HG02943 (cell line): Measurements from ENCODE around the gene GRID2IP.
"Not testable (repeated sequence)": the region's sequence is repeated elsewhere in the genome, so short reads cannot be mapped to it uniquely, and the experiment has no call there.

ENCODE experiments used
- ATAC-seq: cut with Tn5 transposase; IDR thresholded peaks from one replicate; pipeline ENCODE4 v1.9.1; 2021; ENCODE audit warnings: mild to moderate bottlenecking, low read depth, moderate library complexity; ENCODE audit not compliant: unreplicated experiment

The GRID2IP gene

GRCh38 chr7:6495597-6496262 is 55.5 kb downstream of the GRID2IP start:
- ATAC-seq: no peak

- ATAC-seq: no peak
Measured at GRCh38 chr7:6494365-6494764, 56.9 kb downstream of the GRID2IP start.

GRCh38 chr7:6491194-6491593 is 60.1 kb downstream of the GRID2IP start:
- no peak for ATAC-seq

GRCh38 chr7:6489612-6490011 is 61.6 kb downstream of the GRID2IP start:
- ATAC-seq: no peak

- no peak for ATAC-seq
Measured at GRCh38 chr7:6487184-6487545, 64.1 kb downstream of the GRID2IP start.

GRCh38 chr7:6486438-6487183 is 64.7 kb downstream of the GRID2IP start:
- no peak for ATAC-seq

GRCh38 chr7:6482743-6483119 is 68.5 kb downstream of the GRID2IP start:
- ATAC-seq: no peak

GRCh38 chr7:6482307-6482706 is 69.0 kb downstream of the GRID2IP start:
- ATAC-seq: no peak

GRCh38 chr7:6481445-6481844 is 69.8 kb downstream of the GRID2IP start:
- no peak for ATAC-seq

GRCh38 chr7:6480323-6480660 is 71.0 kb downstream of the GRID2IP start:
- no peak for ATAC-seq

GRCh38 chr7:6479067-6479466 is 72.2 kb downstream of the GRID2IP start:
- no peak for ATAC-seq

GRCh38 chr7:6478186-6478585 is 73.1 kb downstream of the GRID2IP start:
- no peak for ATAC-seq

- ATAC-seq: no peak
Measured at GRCh38 chr7:6477318-6477660, 74.0 kb downstream of the GRID2IP start.

GRCh38 chr7:6476596-6477317 is 74.5 kb downstream of the GRID2IP start:
- no peak for ATAC-seq

GRCh38 chr7:6475433-6476186 is 75.7 kb downstream of the GRID2IP start:
- no peak for ATAC-seq

GRCh38 chr7:6465862-6466261 is 85.4 kb downstream of the GRID2IP start:
- no peak for ATAC-seq

GRCh38 chr7:6463609-6464008 is 87.7 kb downstream of the GRID2IP start:
- not testable (repeated sequence) for ATAC-seq

- no peak for ATAC-seq
Measured at GRCh38 chr7:6461946-6462550, 89.2 kb downstream of the GRID2IP start.

- no peak for ATAC-seq
Measured at GRCh38 chr7:6460990-6461584, 90.2 kb downstream of the GRID2IP start.

GRCh38 chr7:6460303-6460702 is 91.0 kb downstream of the GRID2IP start:
- ATAC-seq: no peak
